HG03571 (cell line): ENCODE results near the gene TMCC3.
"Not testable (repeated sequence)": the region's sequence is repeated elsewhere in the genome, so short reads cannot be mapped to it uniquely, and the experiment has no call there.

Source experiments
- ATAC-seq: cut with Tn5 transposase; IDR thresholded peaks from one replicate; pipeline ENCODE4 v1.9.1; 2021; ENCODE audit not compliant: unreplicated experiment

Gene TMCC3

GRCh38 chr12:94604366-94604698 is 46.0 kb downstream of the TMCC3 start:
- no peak for ATAC-seq

DNA sequence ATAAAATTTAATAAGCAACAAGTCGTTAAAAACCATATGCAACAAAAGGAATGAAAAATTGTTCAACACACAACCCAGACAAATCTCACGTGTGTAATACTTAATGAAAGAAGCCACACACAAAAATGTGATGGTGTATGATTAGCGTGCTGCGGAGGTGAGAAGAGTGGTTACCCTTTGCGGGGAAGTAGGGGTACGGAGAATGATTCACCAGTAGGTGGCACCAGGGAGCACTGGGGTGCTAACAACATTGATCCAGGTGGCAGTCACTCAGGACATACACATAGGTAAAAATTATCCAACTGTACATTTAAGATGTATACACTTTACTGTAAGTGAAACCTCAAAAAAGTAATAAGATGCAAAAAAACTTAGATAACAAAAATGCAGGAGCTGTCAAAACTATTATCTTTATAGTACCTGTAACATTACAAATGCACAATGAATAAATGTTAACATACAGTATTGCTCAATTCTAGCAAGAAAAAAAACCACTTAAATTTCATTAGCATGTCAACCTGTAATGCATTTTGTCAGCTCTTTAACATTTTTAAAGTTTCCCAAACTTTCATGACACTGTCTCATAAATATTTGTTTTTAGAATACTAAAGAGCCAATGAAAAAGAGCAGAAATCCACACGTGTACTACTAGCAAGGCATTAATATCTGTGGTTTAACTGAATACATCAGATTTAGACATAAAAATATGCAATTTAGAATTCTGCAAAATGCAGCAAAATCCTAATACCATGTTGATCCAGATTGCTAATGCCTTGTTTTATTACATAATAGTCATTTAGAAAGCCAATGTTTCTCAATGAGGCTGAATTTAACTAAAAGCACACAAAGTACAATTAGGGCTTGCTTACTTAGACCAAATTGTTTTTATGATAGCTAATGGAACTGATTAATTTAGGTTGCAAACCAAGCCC is 46.7 kb downstream of the TMCC3 start:
- no peak for ATAC-seq

DNA sequence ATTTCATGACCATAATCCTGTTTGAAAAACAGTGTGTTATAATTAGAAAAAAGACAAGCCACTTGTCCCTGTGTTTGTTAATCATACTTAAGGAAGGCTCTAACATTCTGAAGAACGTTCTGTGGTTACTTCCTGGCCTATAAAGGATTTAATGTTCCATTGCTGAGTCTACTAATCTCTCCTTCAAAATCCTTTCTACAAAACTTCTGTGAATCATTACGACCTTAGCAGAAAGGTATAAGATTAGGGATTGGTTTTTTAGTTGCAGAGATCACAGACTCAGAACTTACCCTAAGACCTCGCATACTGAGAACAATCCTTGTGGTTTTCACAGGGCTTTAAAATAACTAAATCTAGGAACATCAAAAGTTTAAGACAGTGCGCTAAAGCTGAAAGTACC is 48.3 kb downstream of the TMCC3 start:
- ATAC-seq, result no peak

DNA sequence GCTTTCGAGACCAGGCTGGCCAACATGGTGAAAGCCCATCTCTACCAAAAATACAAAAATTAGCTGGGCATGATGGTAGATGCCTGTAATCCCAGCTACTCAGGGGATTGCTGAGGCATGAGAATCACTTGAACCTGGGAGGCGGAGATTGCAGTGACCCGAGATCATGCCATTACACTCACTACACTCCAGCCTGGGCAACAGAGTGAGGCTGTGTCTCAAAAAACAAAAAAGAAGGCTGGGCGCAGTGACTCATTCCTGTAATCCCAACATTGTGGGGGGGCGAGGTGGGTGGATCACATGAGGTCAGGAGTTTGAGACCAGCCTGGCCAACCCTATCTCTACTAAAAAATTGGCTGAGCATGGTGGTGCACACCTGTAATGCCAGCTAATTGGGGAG is 49.0 kb downstream of the TMCC3 start:
- not testable (repeated sequence) for ATAC-seq

DNA sequence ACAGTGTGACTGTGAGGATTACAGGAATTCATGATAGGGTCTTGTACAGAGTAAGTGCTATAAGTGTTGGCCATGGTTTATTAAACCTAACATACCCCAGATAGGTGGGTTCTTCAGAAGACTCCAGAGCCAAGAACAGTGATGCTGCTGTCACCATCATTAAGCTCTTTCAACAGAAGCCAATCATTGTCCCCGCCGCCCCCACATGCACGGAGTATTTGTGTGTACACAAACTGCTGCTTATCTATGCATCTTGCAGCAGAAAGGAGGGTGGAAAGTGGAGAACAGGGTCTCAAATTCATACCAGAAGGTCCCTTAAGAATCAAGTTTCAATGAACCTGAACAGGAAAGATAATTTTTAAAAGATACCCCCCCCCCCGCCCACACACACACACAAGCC is 51.2 kb downstream of the TMCC3 start:
- ATAC-seq, result no peak

- no peak for ATAC-seq
Observed at GRCh38 chr12:94597268-94597667, 53.1 kb downstream of the TMCC3 start.

- ATAC-seq, result no peak
Observed at GRCh38 chr12:94596596-94596995, 53.8 kb downstream of the TMCC3 start.

GRCh38 chr12:94595152-94595551 is 55.2 kb downstream of the TMCC3 start:
- no peak for ATAC-seq

DNA sequence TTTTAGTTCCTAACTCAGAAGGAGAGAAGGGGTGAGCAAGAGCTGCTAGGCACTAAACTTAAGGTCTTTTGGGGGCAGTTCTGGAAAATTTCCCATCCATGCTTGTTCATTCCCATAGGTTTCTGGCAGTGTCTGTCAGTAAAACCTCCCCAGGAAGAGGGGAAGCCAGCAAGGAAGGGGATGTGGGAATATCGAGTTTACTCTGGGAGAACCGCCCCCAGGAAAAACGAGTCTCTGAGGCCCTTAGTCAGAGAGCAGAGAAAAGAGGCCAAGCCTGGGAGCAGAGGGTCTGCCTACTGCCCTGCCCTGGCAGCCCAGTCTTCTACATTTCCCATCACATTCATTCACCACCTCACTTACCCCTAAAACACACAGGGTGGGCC is 55.9 kb downstream of the TMCC3 start:
- no peak for ATAC-seq

DNA sequence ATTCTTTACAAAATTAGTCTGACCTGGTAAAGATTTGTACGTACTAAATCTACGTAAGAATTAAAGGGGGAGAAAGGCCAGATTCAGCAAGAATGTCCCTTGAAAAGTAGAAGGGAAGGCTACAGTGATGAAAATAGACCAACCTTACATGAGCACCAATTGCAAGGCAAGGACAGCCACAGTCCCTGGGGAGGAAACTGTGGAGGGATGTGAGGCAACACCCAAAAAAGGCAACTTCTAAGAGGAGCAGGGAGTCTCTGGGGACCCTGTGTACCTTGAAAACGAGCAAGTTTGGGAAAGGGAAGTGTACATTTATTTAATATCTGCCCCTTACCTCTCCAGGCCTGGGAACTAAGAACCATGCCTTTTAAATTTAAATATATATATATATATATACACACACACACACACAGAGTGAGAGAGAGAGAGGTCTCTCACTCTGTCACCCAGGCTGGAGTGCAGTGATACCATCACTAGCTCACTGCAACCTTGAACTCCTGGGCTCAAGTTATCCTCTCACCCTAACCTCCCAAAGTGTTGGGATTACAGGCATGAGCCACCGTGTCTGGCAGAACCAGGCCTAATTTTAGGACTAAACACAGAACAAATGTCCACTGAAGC is 56.4 kb downstream of the TMCC3 start:
- ATAC-seq, result peak; percentile 78

- not testable (repeated sequence) for ATAC-seq
Observed at GRCh38 chr12:94592723-94593122, 57.6 kb downstream of the TMCC3 start.

GRCh38 chr12:94592080-94592479 is 58.3 kb downstream of the TMCC3 start:
- ATAC-seq, result no peak

DNA sequence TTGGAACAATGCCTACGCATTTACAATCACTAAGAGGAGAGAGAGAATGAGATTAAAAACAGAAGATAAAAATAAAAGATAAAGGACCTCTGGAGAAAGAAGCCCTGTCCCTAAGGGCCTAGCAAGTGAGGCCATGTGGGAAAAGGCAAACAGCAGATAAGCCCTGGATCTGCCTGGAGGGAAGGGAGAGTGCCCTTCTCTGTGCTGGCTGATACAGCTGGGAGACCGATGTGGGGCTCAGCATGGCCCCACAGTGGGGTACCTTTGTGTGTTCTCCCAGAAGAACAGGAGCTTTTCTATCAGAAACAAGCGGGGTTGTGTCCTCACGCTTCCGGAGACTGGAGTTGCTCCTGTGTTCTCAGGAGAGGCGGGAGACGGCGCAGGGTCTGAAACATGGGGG is 59.9 kb downstream of the TMCC3 start:
- ATAC-seq, result no peak

DNA sequence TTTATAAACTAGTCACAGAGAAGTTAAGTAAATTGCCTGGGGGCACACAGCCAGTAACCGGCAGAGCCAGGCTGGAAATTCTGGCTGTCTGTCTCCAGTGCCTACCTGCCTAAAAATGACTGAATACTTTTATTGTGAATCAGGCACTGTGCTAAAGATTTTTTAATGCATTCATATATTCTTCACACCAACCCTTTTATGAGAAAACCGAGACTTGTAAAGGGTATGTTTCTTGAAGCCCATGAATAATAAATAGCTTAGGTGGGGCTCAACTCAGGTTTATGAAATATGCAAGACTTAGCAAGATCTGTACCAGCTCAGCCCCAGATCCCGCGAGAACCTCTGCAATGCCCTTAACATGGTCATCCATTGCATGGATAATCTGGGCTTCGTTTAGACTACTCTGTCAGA is 60.8 kb downstream of the TMCC3 start:
- ATAC-seq, result no peak

GRCh38 chr12:94588346-94588745 is 62.0 kb downstream of the TMCC3 start:
- ATAC-seq, result no peak

GRCh38 chr12:94587266-94588241 is 62.8 kb downstream of the TMCC3 start:
- ATAC-seq, result no peak

GRCh38 chr12:94586589-94587259 is 63.6 kb downstream of the TMCC3 start:
- no peak for ATAC-seq

GRCh38 chr12:94585626-94586025 is 64.7 kb downstream of the TMCC3 start:
- no peak for ATAC-seq

DNA sequence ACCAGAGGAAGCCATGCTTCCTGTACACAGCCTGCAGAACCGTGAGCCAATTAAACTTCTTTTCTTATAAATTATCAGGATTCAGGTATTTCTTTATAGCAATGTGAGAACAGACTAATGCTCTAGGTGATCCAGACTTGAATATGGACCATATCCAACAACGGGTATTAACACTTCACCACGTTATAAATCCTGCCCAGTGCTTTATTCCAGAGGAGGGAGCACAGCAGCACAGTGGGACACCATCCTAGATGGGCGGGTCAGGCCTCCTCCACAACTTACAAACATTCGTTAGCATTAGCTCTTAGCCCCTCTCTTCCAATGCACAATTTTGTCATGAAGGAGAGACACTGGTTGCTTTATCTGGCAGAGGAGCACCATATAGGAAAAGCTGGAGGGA is 66.0 kb downstream of the TMCC3 start:
- no peak for ATAC-seq

DNA sequence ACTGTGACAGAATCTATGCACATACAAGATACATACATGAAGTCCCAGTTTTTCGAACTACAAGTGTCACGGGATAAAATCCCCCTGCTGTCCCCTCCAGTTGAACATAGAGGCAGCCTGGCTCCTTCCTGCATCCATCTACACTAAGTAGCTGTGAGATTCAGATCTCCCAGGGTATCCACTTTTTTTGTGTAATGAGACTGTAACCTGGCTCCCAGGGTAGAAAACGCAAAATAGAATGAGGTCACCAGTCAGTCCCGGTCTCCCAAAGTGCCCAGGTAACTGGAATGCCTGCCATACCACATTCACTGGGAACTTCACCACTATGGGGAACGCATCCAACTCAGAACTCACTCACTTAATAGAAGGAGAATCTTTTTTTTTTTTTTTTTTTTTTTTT is 67.8 kb downstream of the TMCC3 start:
- no peak for ATAC-seq
